Measurements from ENCODE around the gene VIPAS39. TPM values are rescaled to one million over a fixed set of nuclear protein-coding genes. Genes with fewer than 3 reads are reported as not detected.
"Not testable (repeated sequence)": the region's sequence is repeated elsewhere in the genome, so short reads cannot be mapped to it uniquely, and the experiment has no call there.

Gene VIPAS39
- polyA plus RNA-seq, 1 donor (not counting 4 experiments of a cell fraction or from before 2014, with no cell fraction given), result 24.5 TPM

- Histone ChIP-seq H3K4me3 (ENCODE audit: control insufficient read depth in 2 of 3, extremely low read depth in 1 of 3, insufficient read depth in 2 of 3, low read depth in 1 of 3, low read length in 3 of 3) (no peak overlapping the region), H3K27ac (ENCODE audit: control insufficient read depth, insufficient read depth, low read length) (no peak overlapping the region), H4K20me1 (ENCODE audit: control insufficient read depth, extremely low read depth, insufficient read depth, low read length) (no peaks in the 10 kb centered on the region), H3K9me1 (ENCODE audit: control insufficient read depth, extremely low read depth, insufficient read depth, low read length) (no peaks in the 10 kb centered on the region), H3K4me2 (ENCODE audit: control insufficient read depth, extremely low read depth, insufficient read depth, low read depth, low read length) (no peak overlapping the region), H3K9ac (ENCODE audit: control insufficient read depth, extremely low read depth, insufficient read depth, low read length) (no peak overlapping the region), H3K9me3 (ENCODE audit: control insufficient read depth, low read depth, low read length) (no peaks in the 10 kb centered on the region), H3K79me2 (ENCODE audit: control insufficient read depth, insufficient read depth, low read length) (no peaks in the 10 kb centered on the region), H3K4me1 (ENCODE audit: control insufficient read depth, extremely low read depth, insufficient read depth, low read length) (no peaks in the 10 kb centered on the region), H3K36me3 (ENCODE audit: control insufficient read depth in 2 of 2, extremely low read depth in 1 of 2, insufficient read depth in 2 of 2, low read length in 2 of 2) (no peaks in the 10 kb centered on the region), H3K27me3 (ENCODE audit: control insufficient read depth, extremely low read depth, insufficient read depth, low read length) (no peaks in the 10 kb centered on the region), H2AFZ (ENCODE audit: control insufficient read depth, low read length) (no peak overlapping the region)
- no peak for DNase-seq (ENCODE audit: low read depth, low spot score)
- no peak for TF ChIP-seq EZH2 (IDR thresholded peaks at IDR 0.05; ENCODE audit: low read length)
- TF ChIP-seq, protein P1, sequence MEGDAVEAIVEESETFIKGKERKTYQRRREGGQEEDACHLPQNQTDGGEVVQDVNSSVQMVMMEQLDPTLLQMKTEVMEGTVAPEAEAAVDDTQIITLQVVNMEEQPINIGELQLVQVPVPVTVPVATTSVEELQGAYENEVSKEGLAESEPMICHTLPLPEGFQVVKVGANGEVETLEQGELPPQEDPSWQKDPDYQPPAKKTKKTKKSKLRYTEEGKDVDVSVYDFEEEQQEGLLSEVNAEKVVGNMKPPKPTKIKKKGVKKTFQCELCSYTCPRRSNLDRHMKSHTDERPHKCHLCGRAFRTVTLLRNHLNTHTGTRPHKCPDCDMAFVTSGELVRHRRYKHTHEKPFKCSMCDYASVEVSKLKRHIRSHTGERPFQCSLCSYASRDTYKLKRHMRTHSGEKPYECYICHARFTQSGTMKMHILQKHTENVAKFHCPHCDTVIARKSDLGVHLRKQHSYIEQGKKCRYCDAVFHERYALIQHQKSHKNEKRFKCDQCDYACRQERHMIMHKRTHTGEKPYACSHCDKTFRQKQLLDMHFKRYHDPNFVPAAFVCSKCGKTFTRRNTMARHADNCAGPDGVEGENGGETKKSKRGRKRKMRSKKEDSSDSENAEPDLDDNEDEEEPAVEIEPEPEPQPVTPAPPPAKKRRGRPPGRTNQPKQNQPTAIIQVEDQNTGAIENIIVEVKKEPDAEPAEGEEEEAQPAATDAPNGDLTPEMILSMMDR (optimal IDR thresholded peaks at IDR 0.05 in 1 of 3, IDR thresholded peaks at IDR 0.05 in 1 of 3, conservative IDR thresholded peaks at IDR 0.05 in 1 of 3; ENCODE audit: extremely low read depth in 1 of 3, insufficient read depth in 2 of 3, low read length in 3 of 3), result no peak
- FAIRE-seq, result no peak
- dilution Hi-C loops (cut with MboI; ENCODE audit: extremely low pct_ligation_motif_present, low sequenced_read_pairs), result no loop called here
These were observed 40.6 kb downstream of the VIPAS39 start for GRCh38 chr14:77416836-77417235.

DNA sequence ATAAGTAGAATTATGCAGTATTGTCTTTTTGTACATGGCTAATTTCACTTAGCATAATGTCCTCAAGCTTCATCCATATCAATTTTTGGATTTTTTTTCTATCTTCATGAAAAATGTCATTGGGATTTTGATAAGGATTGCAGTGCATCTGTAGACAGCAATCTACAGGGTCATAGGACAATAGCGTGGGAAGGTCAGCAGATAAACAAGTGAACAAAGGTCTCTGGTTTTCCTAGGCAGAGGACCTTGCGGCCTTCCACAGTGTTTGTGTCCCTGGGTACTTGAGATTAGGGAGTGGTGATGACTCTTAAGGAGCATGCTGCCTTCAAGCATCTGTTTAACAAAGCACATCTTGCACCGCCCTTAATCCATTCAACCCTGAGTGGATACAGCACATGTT is 41.3 kb downstream of the VIPAS39 start:
- H3K4me1 ChIP-seq (ENCODE audit: control insufficient read depth, extremely low read depth, insufficient read depth, low read length); FAIRE-seq; H3K9ac ChIP-seq (ENCODE audit: control insufficient read depth, extremely low read depth, insufficient read depth, low read length); H4K20me1 ChIP-seq (ENCODE audit: control insufficient read depth, extremely low read depth, insufficient read depth, low read length); H3K27ac ChIP-seq (ENCODE audit: control insufficient read depth, insufficient read depth, low read length); dilution Hi-C loops (cut with MboI; ENCODE audit: extremely low pct_ligation_motif_present, low sequenced_read_pairs); H3K4me3 ChIP-seq (ENCODE audit: control insufficient read depth in 2 of 3, extremely low read depth in 1 of 3, insufficient read depth in 2 of 3, low read depth in 1 of 3, low read length in 3 of 3); H3K9me3 ChIP-seq (ENCODE audit: control insufficient read depth, low read depth, low read length); H3K27me3 ChIP-seq (ENCODE audit: control insufficient read depth, extremely low read depth, insufficient read depth, low read length); H3K9me1 ChIP-seq (ENCODE audit: control insufficient read depth, extremely low read depth, insufficient read depth, low read length); H3K36me3 ChIP-seq (ENCODE audit: control insufficient read depth in 2 of 2, extremely low read depth in 1 of 2, insufficient read depth in 2 of 2, low read length in 2 of 2); H3K4me2 ChIP-seq (ENCODE audit: control insufficient read depth, extremely low read depth, insufficient read depth, low read depth, low read length); DNase-seq (ENCODE audit: low read depth, low spot score); H3K79me2 ChIP-seq (ENCODE audit: control insufficient read depth, insufficient read depth, low read length); H2AFZ ChIP-seq (ENCODE audit: control insufficient read depth, low read length): not testable (repeated sequence)

GRCh38 chr14:77415403-77416030 is 41.9 kb downstream of the VIPAS39 start:
- H3K9me1 ChIP-seq (ENCODE audit: control insufficient read depth, extremely low read depth, insufficient read depth, low read length); H3K9ac ChIP-seq (ENCODE audit: control insufficient read depth, extremely low read depth, insufficient read depth, low read length); H3K79me2 ChIP-seq (ENCODE audit: control insufficient read depth, insufficient read depth, low read length); H3K4me3 ChIP-seq (ENCODE audit: control insufficient read depth in 2 of 3, extremely low read depth in 1 of 3, insufficient read depth in 2 of 3, low read depth in 1 of 3, low read length in 3 of 3); DNase-seq (ENCODE audit: low read depth, low spot score); H2AFZ ChIP-seq (ENCODE audit: control insufficient read depth, low read length); H3K4me1 ChIP-seq (ENCODE audit: control insufficient read depth, extremely low read depth, insufficient read depth, low read length); FAIRE-seq; H3K4me2 ChIP-seq (ENCODE audit: control insufficient read depth, extremely low read depth, insufficient read depth, low read depth, low read length); dilution Hi-C loops (cut with MboI; ENCODE audit: extremely low pct_ligation_motif_present, low sequenced_read_pairs); H3K27ac ChIP-seq (ENCODE audit: control insufficient read depth, insufficient read depth, low read length); H3K36me3 ChIP-seq (ENCODE audit: control insufficient read depth in 2 of 2, extremely low read depth in 1 of 2, insufficient read depth in 2 of 2, low read length in 2 of 2); H3K9me3 ChIP-seq (ENCODE audit: control insufficient read depth, low read depth, low read length); H3K27me3 ChIP-seq (ENCODE audit: control insufficient read depth, extremely low read depth, insufficient read depth, low read length); H4K20me1 ChIP-seq (ENCODE audit: control insufficient read depth, extremely low read depth, insufficient read depth, low read length): not testable (repeated sequence)

Measured in keratinocyte (primary cell).